ENCODE results near the gene C1R.

C1R gene

GRCh38 chr12:7130701-7131501 lies 38.7 kb upstream of the C1R start:
- Histone ChIP-seq H3K9me3 (replicated peaks in 1 of 11) (no peaks in the 10 kb centered on the region), H4K20me1 (no peaks in the 10 kb centered on the region; a peak in 1 of 22 replicates), H3K9ac (peak overlapping the region; percentile 61 to 84 (median 76)), H3K27ac (peak overlapping the region in 10 of 11 experiments; percentile 32 to 68 (median 60); a peak in 14 of 22 replicates), H3K27me3 (no peaks in the 10 kb centered on the region), H3K36me3 (peaks cover 8 to 27% (median 25%) of the 10 kb centered on the region in 11 experiments), H3K4me1 (peaks cover 20 to 44% (median 38%) of the 10 kb centered on the region in 10 experiments), H3K4me2 (peak overlapping the region; percentile 84 to 100 (median 99)), H3K4me3 (peak overlapping the region; percentile 55 to 86 (median 71))
- TF ChIP-seq Cebpa-rat (IDR thresholded peaks at IDR 0.05): no peak

- Histone ChIP-seq H3K4me3 (peak within 1 kb of the TSS; percentile 55 to 86 (median 71)), H4K20me1 (no peaks in the 10 kb centered on the region; a peak in 1 of 22 replicates), H3K4me1 (peaks cover 20 to 44% (median 38%) of the 10 kb centered on the region in 10 experiments), H3K27ac (peak within 1 kb of the TSS in 10 of 11 experiments; percentile 32 to 68 (median 60); a peak in 19 of 22 replicates), H3K27me3 (no peaks in the 10 kb centered on the region), H3K9me3 (replicated peaks in 1 of 11) (no peaks in the 10 kb centered on the region), H3K36me3 (peaks cover 0 to 19% (median 16%) of the 10 kb centered on the region in 11 experiments; a peak in 18 of 22 replicates), H3K9ac (peak within 1 kb of the TSS; percentile 61 to 84 (median 76)), H3K4me2 (peak within 1 kb of the TSS; percentile 84 to 100 (median 99))
- TF ChIP-seq Cebpa-rat (IDR thresholded peaks at IDR 0.05): no peak
Observed at GRCh38 chr12:7129872-7130691, 37.8 kb upstream of the C1R start, which contains the start of gene CLSTN3. TSS of gene CLSTN3 (plus strand) at chr12:7130371. CDS start at chr12:7130649, 278 bp downstream.

DNA sequence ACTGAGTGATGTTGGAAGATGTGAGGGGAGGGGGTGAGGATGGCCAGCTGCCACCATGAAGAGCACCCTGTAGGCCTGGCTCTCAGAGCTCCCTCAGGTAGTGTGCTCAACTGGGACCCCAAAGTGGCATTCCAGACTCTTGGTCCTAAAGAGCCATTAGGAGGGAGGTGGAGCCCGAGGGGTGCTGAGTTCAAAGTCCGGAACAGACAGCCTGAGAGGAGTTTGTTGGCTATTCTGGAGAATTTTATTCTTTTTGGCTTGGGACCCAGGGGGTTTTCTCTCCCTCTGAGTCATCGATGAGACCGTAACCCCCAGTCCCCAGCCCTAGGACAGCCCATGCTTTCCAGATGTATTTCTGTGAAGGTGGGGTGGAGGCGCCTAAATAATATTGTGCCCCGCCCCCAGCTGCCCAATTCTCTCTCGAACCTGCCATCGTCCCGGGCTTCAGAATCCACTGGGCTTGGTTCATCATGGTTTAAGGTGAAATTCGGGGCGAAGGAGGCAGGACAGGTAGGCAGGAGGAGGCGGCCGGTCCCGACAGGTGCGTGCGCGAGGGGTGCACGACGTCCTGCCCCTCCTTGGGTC lies 37.1 kb upstream of the C1R start:
- Histone ChIP-seq H3K9ac (peak overlapping the region; percentile 61 to 84 (median 76)), H3K27me3 (no peaks in the 10 kb centered on the region), H3K27ac (peak overlapping the region in 10 of 11 experiments; percentile 9 to 64 (median 49); a peak in 17 of 22 replicates), H3K9me3 (replicated peaks in 1 of 11) (no peaks in the 10 kb centered on the region), H3K4me2 (peak overlapping the region; percentile 84 to 100 (median 99)), H4K20me1 (no peaks in the 10 kb centered on the region; a peak in 1 of 22 replicates), H3K4me3 (peak overlapping the region; percentile 55 to 86 (median 71)), H3K4me1 (peaks cover 20 to 44% (median 38%) of the 10 kb centered on the region in 10 experiments), H3K36me3 (peaks cover 0 to 12% (median 9%) of the 10 kb centered on the region in 11 experiments; a peak in 14 of 22 replicates)
- no peak for TF ChIP-seq Cebpa-rat (IDR thresholded peaks at IDR 0.05)

- Histone ChIP-seq H3K9me3 (replicated peaks in 1 of 11) (no peaks in the 10 kb centered on the region), H3K27me3 (no peaks in the 10 kb centered on the region), H3K4me1 (peaks cover 20 to 44% (median 38%) of the 10 kb centered on the region in 10 experiments), H3K27ac (peak within 1 kb of the TSS in 10 of 11 experiments; percentile 9 to 64 (median 49); a peak in 17 of 22 replicates), H3K36me3 (peaks cover 0 to 6% (median 5%) of the 10 kb centered on the region in 11 experiments; a peak in 13 of 22 replicates), H4K20me1 (no peaks in the 10 kb centered on the region; a peak in 1 of 22 replicates), H3K9ac (peak within 1 kb of the TSS; percentile 61 to 84 (median 76)), H3K4me2 (peak within 1 kb of the TSS; percentile 84 to 100 (median 99)), H3K4me3 (peak within 1 kb of the TSS; percentile 55 to 86 (median 71))
- TF ChIP-seq Cebpa-rat (IDR thresholded peaks at IDR 0.05): no peak
Observed at GRCh38 chr12:7128681-7129286, 36.5 kb upstream of the C1R start, which contains the start of gene RBP5. TSS of gene RBP5 (minus strand) at chr12:7128889. CDS start at chr12:7128775, 114 bp downstream.

- no peak overlapping the region for H3K4me3 ChIP-seq
Observed at GRCh38 chr12:7127916-7128626, 35.8 kb upstream of the C1R start.

DNA sequence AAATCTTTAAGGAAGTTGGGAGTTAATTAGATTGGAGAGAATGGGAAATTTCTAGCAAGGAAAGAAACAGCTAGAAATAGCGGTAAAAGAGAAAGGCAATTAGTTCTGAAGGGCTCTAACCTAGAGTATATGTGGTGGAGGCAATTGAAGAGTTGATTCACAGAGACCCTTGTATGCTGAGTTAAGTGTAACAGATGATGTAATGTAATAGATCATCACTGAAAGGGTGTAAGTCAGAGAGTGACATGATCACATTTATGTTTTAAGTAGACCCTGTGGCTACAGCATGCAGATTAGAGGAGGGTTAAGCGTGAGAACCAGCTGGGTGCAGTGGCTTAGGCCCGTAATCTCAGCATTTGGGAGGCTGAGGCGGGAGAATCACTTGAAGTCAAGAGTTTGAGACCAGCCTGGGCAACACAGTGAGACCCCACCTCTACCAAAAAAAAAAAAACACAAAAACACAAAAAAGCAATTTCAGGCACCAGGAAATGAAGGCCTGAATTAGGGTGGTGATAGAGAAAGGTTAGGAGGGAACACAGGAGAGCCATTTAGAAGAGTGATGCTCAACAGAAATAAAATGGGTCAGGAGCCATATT lies 33.5 kb upstream of the C1R start:
- H3K4me1 ChIP-seq: peaks cover 11 to 22% (median 17%) of the 10 kb centered on the region in 10 experiments
- no peak overlapping the region for H3K9ac ChIP-seq
- H3K36me3 ChIP-seq: no peaks in the 10 kb centered on the region
- H3K9me3 ChIP-seq (replicated peaks in 1 of 11): no peaks in the 10 kb centered on the region
- no peak for TF ChIP-seq Cebpa-rat (IDR thresholded peaks at IDR 0.05)
- no peaks in the 10 kb centered on the region; a peak in 1 of 22 replicates for H4K20me1 ChIP-seq
- no peak overlapping the region for H3K4me3 ChIP-seq
- no peaks in the 10 kb centered on the region for H3K27me3 ChIP-seq
- no peak overlapping the region for H3K27ac ChIP-seq
- H3K4me2 ChIP-seq: no peak overlapping the region

More at GRCh38 chr12:7127916-7128626, 35.8 kb upstream of the C1R start:
- no peak overlapping the region for H3K27ac ChIP-seq
- H3K9me3 ChIP-seq (replicated peaks in 1 of 11): no peaks in the 10 kb centered on the region
- H3K36me3 ChIP-seq: no peaks in the 10 kb centered on the region
- no peak for TF ChIP-seq Cebpa-rat (IDR thresholded peaks at IDR 0.05)
- no peak overlapping the region for H3K9ac ChIP-seq
- H3K4me2 ChIP-seq: 0 out of 22 replicates have a peak overlapping the region, but pooled peaks of 2 of the 11 experiments have one; percentile 98 to 100
- no peaks in the 10 kb centered on the region; a peak in 1 of 22 replicates for H4K20me1 ChIP-seq
- H3K27me3 ChIP-seq: no peaks in the 10 kb centered on the region
- H3K4me1 ChIP-seq: peaks cover 22 to 42% (median 37%) of the 10 kb centered on the region in 10 experiments

- TF ChIP-seq Cebpa-rat (IDR thresholded peaks at IDR 0.05): no peak
- Histone ChIP-seq H3K4me3 (no peak overlapping the region), H3K4me1 (peaks cover 1 to 12% (median 3%) of the 10 kb centered on the region in 10 experiments; a peak in 18 of 20 replicates), H3K27ac (no peak overlapping the region), H3K9me3 (replicated peaks in 1 of 11) (no peaks in the 10 kb centered on the region), H4K20me1 (no peaks in the 10 kb centered on the region), H3K36me3 (no peaks in the 10 kb centered on the region), H3K27me3 (no peaks in the 10 kb centered on the region), H3K9ac (no peak overlapping the region), H3K4me2 (no peak overlapping the region)
Observed at GRCh38 chr12:7123806-7124522, 31.7 kb upstream of the C1R start.

All from BLaER1 treated with 17β-estradiol and CSF1 and Interleukin-3, amounts not matched to agents 10 nM and 100 nM (cell line).